Measurements from ENCODE around the gene SLC47A1.

Gene SLC47A1

GRCh38 chr17:19533036-19533717 is 477 bp upstream of the SLC47A1 start:
- no peak for TF ChIP-seq ZBTB44 (tag by site-specific recombination; IDR thresholded peaks at IDR 0.05)
- TF ChIP-seq ZNF335 (tag by site-specific recombination; conservative IDR thresholded peaks at IDR 0.05), result peak; percentile 67
- ChIA-PET CTCF (interaction anchor here (0.7 to 1.1 kb wide), 2 partner anchors 221 to 233 kb away, joined by 4 read pairs; no protein-coding TSS in a partner anchor), POLR2A (interaction anchor here (1.1 to 2.0 kb wide), 2 partner anchors 115 to 155 kb away, joined by 4 to 22 read pairs; partner anchors contain the start of genes ALDH3A2 and MAPK7)
- Histone ChIP-seq H3K36me3 (ENCODE audit: control insufficient read depth in 2 of 2, insufficient read depth in 1 of 2, low read length in 2 of 2) (no peaks in the 10 kb centered on the region), H3K4me3 (ENCODE audit: low read depth, low read length) (peak overlapping the region; percentile 63), H3K27ac (ENCODE audit: extremely low read depth, low read depth, low read length) (no peak overlapping the region), H3K9me3 (ENCODE audit: control insufficient read depth, insufficient read depth, low read depth, low read length) (no peaks in the 10 kb centered on the region), H3K4me1 (ENCODE audit: control insufficient read depth, insufficient read depth, low read length) (0 out of 2 replicates have a peak, but pooled peaks cover 2% of the 10 kb centered on the region)

DNA sequence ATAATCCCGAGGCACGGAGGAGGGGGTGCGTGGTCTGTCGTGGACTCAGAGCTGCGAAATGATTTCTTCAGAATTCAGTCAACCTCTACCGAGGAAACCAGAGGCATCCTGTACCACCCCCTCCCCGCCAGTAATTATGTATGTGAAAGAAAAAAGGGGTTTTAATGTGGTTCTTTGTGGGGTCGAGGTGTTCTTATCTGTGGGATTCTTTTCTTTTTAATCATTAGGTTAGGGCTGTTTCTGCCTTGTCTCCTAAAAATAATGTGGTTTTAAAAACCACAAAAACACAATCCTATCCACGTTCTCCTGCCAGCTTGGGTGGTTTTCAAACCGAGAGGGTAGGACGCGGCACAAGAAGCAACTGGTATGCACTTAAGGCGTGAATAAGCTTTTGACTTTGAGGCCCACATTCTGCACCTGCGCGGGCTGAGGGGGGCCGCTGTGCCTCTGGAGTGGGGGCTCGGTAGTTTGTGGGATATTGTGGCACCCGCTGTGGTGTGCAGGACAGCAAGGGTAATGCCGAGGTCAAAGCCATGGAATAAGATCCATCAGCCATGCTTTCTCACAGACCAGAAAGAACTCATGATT is 1.0 kb downstream of the SLC47A1 start:
- H3K4me1 ChIP-seq (ENCODE audit: control insufficient read depth, insufficient read depth, low read length), result 0 out of 2 replicates have a peak, but pooled peaks cover 2% of the 10 kb centered on the region
- H3K27ac ChIP-seq (ENCODE audit: extremely low read depth, low read depth, low read length), result no peak overlapping the region; the same call in 1 of the 2 replicates
- TF ChIP-seq BCL11B (tag by site-specific recombination; IDR thresholded peaks at IDR 0.05; ENCODE audit: low read depth), result no peak
- no peak for TF ChIP-seq ZEB2 (tag by site-specific recombination; IDR thresholded peaks at IDR 0.05)
- TF ChIP-seq ZSCAN5A (tag by site-specific recombination; IDR thresholded peaks at IDR 0.05), result no peak
- TF ChIP-seq SCRT2 (tag by site-specific recombination; IDR thresholded peaks at IDR 0.05), result peak; percentile 66
- no peak for TF ChIP-seq ZNF558 (tag by site-specific recombination; IDR thresholded peaks at IDR 0.05)
- no peak for TF ChIP-seq ZNF2 (tag by site-specific recombination; IDR thresholded peaks at IDR 0.05)
- TF ChIP-seq KLF16 (tag by site-specific recombination; IDR thresholded peaks at IDR 0.05), result no peak
- H3K36me3 ChIP-seq (ENCODE audit: control insufficient read depth in 2 of 2, insufficient read depth in 1 of 2, low read length in 2 of 2), result no peaks in the 10 kb centered on the region
- CTCF ChIA-PET, result interaction anchor here (0.7 to 1.1 kb wide), 6 partner anchors 21 to 230 kb away, joined by 3 to 4 read pairs (median 3); partner anchors contain the start of gene B9D1
- H3K9me3 ChIP-seq (ENCODE audit: control insufficient read depth, insufficient read depth, low read depth, low read length), result no peaks in the 10 kb centered on the region
- peak overlapping the region; percentile 63 for H3K4me3 ChIP-seq (ENCODE audit: low read depth, low read length)
- POLR2A ChIA-PET, result interaction anchor here (1.3 to 2.0 kb wide), 2 partner anchors 114 to 210 kb away, joined by 12 to 22 read pairs; partner anchors contain the start of gene ALDH3A2

- Histone ChIP-seq H3K4me1 (ENCODE audit: control insufficient read depth, insufficient read depth, low read length) (0 out of 2 replicates have a peak, but pooled peaks cover 2% of the 10 kb centered on the region), H3K36me3 (ENCODE audit: control insufficient read depth in 2 of 2, insufficient read depth in 1 of 2, low read length in 2 of 2) (no peaks in the 10 kb centered on the region), H3K4me3 (ENCODE audit: low read depth, low read length) (no peak overlapping the region), H3K27ac (ENCODE audit: extremely low read depth, low read depth, low read length) (no peak overlapping the region), H3K9me3 (ENCODE audit: control insufficient read depth, insufficient read depth, low read depth, low read length) (no peaks in the 10 kb centered on the region)
- CTCF ChIA-PET, result interaction anchor here (0.6 to 0.7 kb wide), 2 partner anchors 12 to 230 kb away, joined by 3 to 4 read pairs; no protein-coding TSS in a partner anchor
- POLR2A ChIA-PET, result no interaction called here
- TF ChIP-seq GLIS2 (tag by site-specific recombination; IDR thresholded peaks at IDR 0.05) (no peak), TRIM28 (IDR thresholded peaks at IDR 0.05; ENCODE audit: borderline replicate concordance, low read length) (no peak), ZNF747 (tag by site-specific recombination; IDR thresholded peaks at IDR 0.05) (no peak), ZFHX2 (tag by site-specific recombination; conservative IDR thresholded peaks at IDR 0.05) (peak; percentile 26; the same call in 1 of the 2 replicates), ZNF132 (tag by site-specific recombination; IDR thresholded peaks at IDR 0.05; ENCODE audit: borderline replicate concordance) (no peak)
- TF ChIP-seq, protein P1, sequence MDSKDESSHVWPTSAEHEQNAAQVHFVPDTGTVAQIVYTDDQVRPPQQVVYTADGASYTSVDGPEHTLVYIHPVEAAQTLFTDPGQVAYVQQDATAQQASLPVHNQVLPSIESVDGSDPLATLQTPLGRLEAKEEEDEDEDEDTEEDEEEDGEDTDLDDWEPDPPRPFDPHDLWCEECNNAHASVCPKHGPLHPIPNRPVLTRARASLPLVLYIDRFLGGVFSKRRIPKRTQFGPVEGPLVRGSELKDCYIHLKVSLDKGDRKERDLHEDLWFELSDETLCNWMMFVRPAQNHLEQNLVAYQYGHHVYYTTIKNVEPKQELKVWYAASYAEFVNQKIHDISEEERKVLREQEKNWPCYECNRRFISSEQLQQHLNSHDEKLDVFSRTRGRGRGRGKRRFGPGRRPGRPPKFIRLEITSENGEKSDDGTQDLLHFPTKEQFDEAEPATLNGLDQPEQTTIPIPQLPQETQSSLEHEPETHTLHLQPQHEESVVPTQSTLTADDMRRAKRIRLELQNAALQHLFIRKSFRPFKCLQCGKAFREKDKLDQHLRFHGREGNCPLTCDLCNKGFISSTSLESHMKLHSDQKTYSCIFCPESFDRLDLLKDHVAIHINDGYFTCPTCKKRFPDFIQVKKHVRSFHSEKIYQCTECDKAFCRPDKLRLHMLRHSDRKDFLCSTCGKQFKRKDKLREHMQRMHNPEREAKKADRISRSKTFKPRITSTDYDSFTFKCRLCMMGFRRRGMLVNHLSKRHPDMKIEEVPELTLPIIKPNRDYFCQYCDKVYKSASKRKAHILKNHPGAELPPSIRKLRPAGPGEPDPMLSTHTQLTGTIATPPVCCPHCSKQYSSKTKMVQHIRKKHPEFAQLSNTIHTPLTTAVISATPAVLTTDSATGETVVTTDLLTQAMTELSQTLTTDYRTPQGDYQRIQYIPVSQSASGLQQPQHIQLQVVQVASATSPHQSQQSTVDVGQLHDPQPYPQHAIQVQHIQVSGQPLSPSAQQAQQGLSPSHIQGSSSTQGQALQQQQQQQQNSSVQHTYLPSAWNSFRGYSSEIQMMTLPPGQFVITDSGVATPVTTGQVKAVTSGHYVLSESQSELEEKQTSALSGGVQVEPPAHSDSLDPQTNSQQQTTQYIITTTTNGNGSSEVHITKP (tag by site-specific recombination; IDR thresholded peaks at IDR 0.05), result peak; percentile 57
Measured at GRCh38 chr17:19537111-19537510, 3.5 kb downstream of the SLC47A1 start.

Measured in HEK293 (cell line).